OCI-LY7 (cell line): ENCODE results near the gene ZBTB20. TPM values are rescaled to one million over a fixed set of nuclear protein-coding genes. Genes with fewer than 3 reads are reported as not detected.

Source experiments
- BruUV-seq: library from RNA; stranded (reverse); fragments of 400-500 nt; replicated peaks from 2 replicates; lab custom pipeline; 2021; lab: Mats Ljungman, UMichigan
- CTCF ChIA-PET: fragments of 300-600 bp; sonication (Branson Sonifier 250); formaldehyde crosslinking; loops from one replicate; lab custom pipeline; 2022; ENCODE audit warnings: antibody characterized with exemption; ENCODE audit not compliant: unreplicated experiment; lab: Charles Lee
- POLR2A ChIA-PET: fragments of 300-600 bp; sonication (Branson Sonifier 250); formaldehyde crosslinking; loops from one replicate; lab custom pipeline; 2022; ENCODE audit warnings: antibody characterized with exemption; lab: Charles Lee
- DNase-seq: peaks from one replicate; pipeline ENCODE4 v3.0.0-alpha.2; 2015; ENCODE audit warnings: low spot score
- H2AFZ ChIP-seq: fragments of 200-600 bp; sonication (generic), shearing (Covaris generic); 2 replicates; pipeline ENCODE4 v1.6.1; 2014; ENCODE audit warnings: mild to moderate bottlenecking, antibody characterized with exemption, low read length, moderate library complexity
- H3K27ac ChIP-seq: fragments of 200-600 bp; sonication (generic); 2 replicates; pipeline ENCODE4 v1.5.1; 2014; ENCODE audit warnings: mixed run types, low read depth, mild to moderate bottlenecking, moderate library complexity, low read length, inconsistent platforms; ENCODE audit not compliant: poor library complexity, severe bottlenecking
- H3K36me3 ChIP-seq: fragments of 200-600 bp; sonication (generic); 2 replicates; pipeline ENCODE4 v1.6.1; 2014; ENCODE audit warnings: mild to moderate bottlenecking, antibody characterized with exemption, low read length, moderate library complexity, mixed read lengths; ENCODE audit not compliant: insufficient read depth
- H3K4me1 ChIP-seq: fragments of 200-600 bp; sonication (generic); 2 replicates; pipeline ENCODE4 v1.5.1; 2014; ENCODE audit warnings: mild to moderate bottlenecking, low read length; ENCODE audit not compliant: insufficient read depth, poor library complexity, severe bottlenecking
- H3K4me2 ChIP-seq: fragments of 200-600 bp; sonication (generic); 2 replicates; pipeline ENCODE4 v1.6.1; 2014; ENCODE audit warnings: mild to moderate bottlenecking, low read length
- H3K4me3 ChIP-seq: fragments of 200-600 bp; sonication (generic); 2 replicates; pipeline ENCODE4 v1.5.1; 2014; ENCODE audit warnings: mild to moderate bottlenecking, low read depth, low read length; ENCODE audit not compliant: poor library complexity, severe bottlenecking
- H3K79me2 ChIP-seq: fragments of 200-600 bp; sonication (generic); 2 replicates; pipeline ENCODE4 v1.6.1; 2016; ENCODE audit warnings: low read depth, mild to moderate bottlenecking, low read length, moderate library complexity, mixed read lengths; ENCODE audit not compliant: insufficient read depth
- H3K9me2 ChIP-seq: fragments of 200-600 bp; sonication (generic); 2 replicates; pipeline ENCODE4 v1.6.1; 2016; ENCODE audit warnings: mild to moderate bottlenecking, low read length, mixed read lengths; ENCODE audit not compliant: insufficient read depth
- H3K9me3 ChIP-seq: fragments of 200-600 bp; sonication (generic); 2 replicates; pipeline ENCODE4 v1.6.1; 2014; ENCODE audit warnings: mild to moderate bottlenecking, mixed run types, low read length, mixed read lengths
- H4K20me1 ChIP-seq: fragments of 200-600 bp; sonication (generic); 2 replicates; pipeline ENCODE4 v1.6.1; 2014; ENCODE audit warnings: mild to moderate bottlenecking, antibody characterized with exemption, low read length, moderate library complexity, mixed read lengths; ENCODE audit not compliant: insufficient read depth
- CTCF ChIP-seq: fragments of 200-600 bp; sonication (generic); conservative IDR thresholded peaks from 2 replicates; pipeline ENCODE4 v1.5.1; 2014; ENCODE audit warnings: mild to moderate bottlenecking, antibody characterized with exemption, low read length, moderate library complexity, mixed read lengths
- EZH2phosphoT487 ChIP-seq: fragments of 200-600 bp; sonication (generic); IDR thresholded peaks from 2 replicates; pipeline ENCODE4 v1.6.1; 2018; ENCODE audit warnings: low read depth, borderline replicate concordance, mild to moderate bottlenecking, mixed run types, antibody characterized with exemption, low read length, moderate library complexity, mixed read lengths
- intact Hi-C: fragments of 100-400 bp; cut with micrococcal nuclease; formaldehyde crosslinking; loops from one replicate; pipeline ENCODE4 v1.10.0; 2022; ENCODE audit not compliant: unreplicated experiment
- total RNA-seq, 2 experiments: library from RNA; depleted of rRNA in 1 of 2; stranded (reverse); fragments of >200 nt in 1 of 2; shearing (Covaris generic) in 1 of 2; gene quantifications; 2 replicates each; pipeline ENCODE4 v1.2.3, GENCODE V29; 2014 to 2022

The ZBTB20 gene
- total RNA-seq, 2 experiments from 2014 or later, result 5.5 to 11.8 TPM

- no peak for DNase-seq
- no peaks in the 10 kb centered on the region for H3K4me1 ChIP-seq
- no peak for TF ChIP-seq EZH2phosphoT487
- TF ChIP-seq CTCF, result no peak
- no peak overlapping the region for H3K27ac ChIP-seq
- no peaks in the 10 kb centered on the region for H3K79me2 ChIP-seq
- H3K4me3 ChIP-seq, result no peak overlapping the region
- intact Hi-C loops, result no loop called here
- no peaks in the 10 kb centered on the region for H3K36me3 ChIP-seq
- ChIA-PET CTCF (no interaction called here), POLR2A (no interaction called here)
- H4K20me1 ChIP-seq, result no peaks in the 10 kb centered on the region
- BruUV-seq, result no TSS peak
- H3K9me3 ChIP-seq, result no peaks in the 10 kb centered on the region
- H2AFZ ChIP-seq, result no peak overlapping the region
- no peak overlapping the region for H3K4me2 ChIP-seq
- no peaks in the 10 kb centered on the region for H3K9me2 ChIP-seq
Measured at GRCh38 chr3:114668099-114668498, 479.0 kb downstream of the ZBTB20 start.

GRCh38 chr3:114666623-114667022 is 480.5 kb downstream of the ZBTB20 start:
- no peaks in the 10 kb centered on the region for H3K9me3 ChIP-seq
- no peaks in the 10 kb centered on the region for H3K4me1 ChIP-seq
- no peak overlapping the region for H3K4me3 ChIP-seq
- no TSS peak for BruUV-seq
- no peak overlapping the region for H3K27ac ChIP-seq
- no peaks in the 10 kb centered on the region for H3K36me3 ChIP-seq
- no peaks in the 10 kb centered on the region for H3K9me2 ChIP-seq
- TF ChIP-seq EZH2phosphoT487 (no peak), CTCF (no peak)
- H4K20me1 ChIP-seq, result no peaks in the 10 kb centered on the region
- DNase-seq, result no peak
- CTCF ChIA-PET, result no interaction called here
- H2AFZ ChIP-seq, result no peak overlapping the region
- intact Hi-C loops, result no loop called here
- POLR2A ChIA-PET, result no interaction called here
- H3K79me2 ChIP-seq, result no peaks in the 10 kb centered on the region
- no peak overlapping the region for H3K4me2 ChIP-seq

- H3K9me3 ChIP-seq, result no peaks in the 10 kb centered on the region
- no peaks in the 10 kb centered on the region for H3K36me3 ChIP-seq
- no peak for TF ChIP-seq EZH2phosphoT487
- H3K79me2 ChIP-seq, result no peaks in the 10 kb centered on the region
- ChIA-PET POLR2A (no interaction called here), CTCF (no interaction called here)
- no peak overlapping the region for H3K27ac ChIP-seq
- H2AFZ ChIP-seq, result no peak overlapping the region
- DNase-seq, result no peak
- no peaks in the 10 kb centered on the region for H4K20me1 ChIP-seq
- BruUV-seq, result no TSS peak
- no peak overlapping the region for H3K4me3 ChIP-seq
- H3K4me1 ChIP-seq, result no peaks in the 10 kb centered on the region
- H3K9me2 ChIP-seq, result no peaks in the 10 kb centered on the region
- H3K4me2 ChIP-seq, result no peak overlapping the region
- intact Hi-C loops, result no loop called here
Measured at GRCh38 chr3:114664006-114664405, 483.1 kb downstream of the ZBTB20 start.
